Transverse colon (tissue), 4 donors: ENCODE data around the gene UBE2U.

ENCODE experiments used
- CTCF ChIP-seq, 5 experiments: fragments of 200-600 bp in 3 of 5; fragments of 450-650 bp in 2 of 5; sonication (generic) in 3 of 5; IDR thresholded peaks; 1 replicate in 2 of 5; 2 replicates in 3 of 5; pipeline ENCODE4 v1.5.1; 2016 to 2017; ENCODE audit warnings: antibody characterized with exemption in 5 of 5, inconsistent platforms in 3 of 5, mild to moderate bottlenecking in 2 of 5, moderate library complexity in 1 of 5
- POLR2A ChIP-seq: fragments of 450-650 bp; IDR thresholded peaks from one replicate; pipeline ENCODE4 v1.6.1; 2016; ENCODE audit warnings: antibody characterized with exemption, mild to moderate bottlenecking, moderate library complexity
- POLR2AphosphoS5 ChIP-seq, 3 donors: sonication (generic); formaldehyde crosslinking; IDR thresholded peaks; one replicate each; pipeline ENCODE4 v1.6.1; 2016; ENCODE audit warnings: antibody characterized with exemption in 3 of 3

GRCh38 chr1:64186138-64186897 is 17.1 kb upstream of the UBE2U start:
- TF ChIP-seq CTCF (IDR thresholded peaks at IDR 0.05) (no peak), POLR2A (no peak), POLR2AphosphoS5 (IDR thresholded peaks at IDR 0.05) (no peak)
